H1 (cell line): ENCODE measurements around the gene MYH9. TPM values are rescaled to one million over a fixed set of nuclear protein-coding genes. Genes with fewer than 3 reads are reported as not detected.
A peak's percentile ranks its signal among the peaks of the same experiment; 100 is the strongest.
"Not testable (repeated sequence)": the region's sequence is repeated elsewhere in the genome, so short reads cannot be mapped to it uniquely, and the experiment has no call there.

ENCODE experiments used
- CTCF ChIA-PET: fragments of 300-600 bp; sonication (Branson Sonifier 250); formaldehyde crosslinking; loops from one replicate; lab custom pipeline; 2021; ENCODE audit not compliant: partially characterized antibody; lab: Charles Lee
- POLR2A ChIA-PET: fragments of 300-600 bp; sonication (Branson Sonifier 250); formaldehyde crosslinking; loops from one replicate; lab custom pipeline; 2021; ENCODE audit warnings: inconsistent platforms; ENCODE audit not compliant: partially characterized antibody; lab: Charles Lee
- DNase-seq, 2 experiments: peaks; one replicate each; pipeline versions ENCODE4 v3.0.0 to v3.0.0-alpha.2; 2010 to 2022; ENCODE audit warnings: low spot score in 2 of 2, low read depth in 1 of 2, mixed read lengths in 1 of 2
- FAIRE-seq: peaks from 2 replicates; lab custom pipeline; 2011; peaks lifted over from hg19 to GRCh38; lab: Jason Lieb, UNC
- H2AFZ ChIP-seq: 2 replicates; pipeline ENCODE4 v1.8.1; 2012; ENCODE audit warnings: low read length, inconsistent platforms
- H2AK5ac ChIP-seq: 2 replicates; pipeline ENCODE4 v1.6.1; 2013; ENCODE audit warnings: low read depth, low read length
- H2BK120ac ChIP-seq: replicated peaks from 2 replicates; pipeline ENCODE3; 2013; ENCODE audit warnings: low read depth, low read length, inconsistent platforms
- H2BK12ac ChIP-seq: 2 replicates; pipeline ENCODE4 v1.6.1; 2013; ENCODE audit warnings: low read depth, low read length
- H2BK15ac ChIP-seq: 2 replicates; pipeline ENCODE4 v1.6.1; 2013; ENCODE audit warnings: low read length
- H2BK20ac ChIP-seq: 2 replicates; pipeline ENCODE4 v1.6.1; 2013; ENCODE audit warnings: low read length
- H2BK5ac ChIP-seq: 2 replicates; pipeline ENCODE4 v1.6.1; 2013; ENCODE audit warnings: low read depth, low read length
- H3K14ac ChIP-seq: 2 replicates; pipeline ENCODE4 v1.6.1; 2013; ENCODE audit warnings: inconsistent platforms; ENCODE audit not compliant: insufficient read length
- H3K18ac ChIP-seq: 2 replicates; pipeline ENCODE4 v1.6.1; 2013; ENCODE audit warnings: low read length; ENCODE audit errors: extremely low read depth
- H3K23ac ChIP-seq: 2 replicates; pipeline ENCODE4 v1.6.1; 2013; ENCODE audit warnings: inconsistent platforms; ENCODE audit not compliant: insufficient read length
- H3K23me2 ChIP-seq: 2 replicates; pipeline ENCODE4 v1.6.1; 2013; ENCODE audit warnings: low read depth, low read length
- H3K27ac ChIP-seq: 2 replicates; pipeline ENCODE4 v1.6.1; 2011; ENCODE audit warnings: low read depth, low read length, inconsistent platforms
- H3K27me3 ChIP-seq, 4 experiments: replicated peaks in 1 of 4; 1 replicate in 1 of 4; 2 replicates in 3 of 4; pipeline versions ENCODE4 v1.6.1 to v1.8.1; 2011 to 2013; ENCODE audit warnings: low read length in 3 of 4, mild to moderate bottlenecking in 3 of 4, inconsistent platforms in 2 of 4, mixed read lengths in 2 of 4, moderate library complexity in 1 of 4; ENCODE audit not compliant: control insufficient read depth in 3 of 4, insufficient read depth in 3 of 4; ENCODE audit errors: extremely low read depth in 1 of 4
- H3K36me3 ChIP-seq, 4 experiments: 2 replicates each; pipeline versions ENCODE4 v1.6.1 to v1.8.1; 2011 to 2013; ENCODE audit warnings: mild to moderate bottlenecking in 4 of 4, low read length in 3 of 4, moderate library complexity in 2 of 4, control low read depth in 1 of 4, inconsistent platforms in 1 of 4; ENCODE audit not compliant: insufficient read depth in 4 of 4, control insufficient read depth in 2 of 4
- H3K4ac ChIP-seq: replicated peaks from 2 replicates; pipeline ENCODE3; 2013; ENCODE audit warnings: low read length, low read depth, mixed read lengths, inconsistent platforms; ENCODE audit not compliant: insufficient read length
- H3K4me1 ChIP-seq, 4 experiments: replicated peaks in 1 of 4; 1 replicate in 1 of 4; 2 replicates in 3 of 4; pipeline versions ENCODE4 v1.6.1 to v1.8.1; 2011 to 2013; ENCODE audit warnings: low read length in 3 of 4, inconsistent platforms in 2 of 4, mixed read lengths in 1 of 4; ENCODE audit not compliant: insufficient read depth in 4 of 4, control insufficient read depth in 3 of 4
- H3K4me2 ChIP-seq, 2 experiments: 2 replicates each; pipeline versions ENCODE4 v1.6.1 to v1.8.1; 2011 to 2013; ENCODE audit warnings: low read depth in 2 of 2, low read length in 2 of 2, control low read depth in 1 of 2, inconsistent platforms in 1 of 2, mild to moderate bottlenecking in 1 of 2; ENCODE audit not compliant: insufficient read depth in 1 of 2
- H3K4me3 ChIP-seq, 4 experiments: fragments of 200-600, 300-600 bp in 1 of 4; sonication (generic), shearing (Covaris generic), sonication (Bioruptor Twin) in 1 of 4; 2 replicates each; pipeline versions ENCODE4 v1.5.1 to v1.8.1; 2011 to 2016; ENCODE audit warnings: low read length in 4 of 4, low read depth in 3 of 4, control low read depth in 2 of 4, inconsistent platforms in 2 of 4, mild to moderate bottlenecking in 2 of 4, mixed read lengths in 1 of 4, moderate library complexity in 1 of 4; ENCODE audit not compliant: insufficient read depth in 2 of 4; ENCODE audit errors: extremely low read depth in 1 of 4
- H3K56ac ChIP-seq: replicated peaks from 2 replicates; pipeline ENCODE3; 2013; ENCODE audit warnings: low read depth, mild to moderate bottlenecking, mixed read lengths, low read length, inconsistent platforms; ENCODE audit not compliant: insufficient read length
- H3K79me1 ChIP-seq: 2 replicates; pipeline ENCODE4 v1.6.1; 2013; ENCODE audit warnings: low read depth, low read length, control low read depth
- H3K79me2 ChIP-seq, 2 experiments: 2 replicates each; pipeline versions ENCODE4 v1.6.1 to v1.8.1; 2012 to 2013; ENCODE audit warnings: low read length in 2 of 2, mild to moderate bottlenecking in 2 of 2, inconsistent platforms in 1 of 2; ENCODE audit not compliant: insufficient read depth in 2 of 2, control insufficient read depth in 1 of 2
- H3K9ac ChIP-seq, 4 experiments: replicated peaks in 1 of 4; 1 replicate in 1 of 4; 2 replicates in 3 of 4; pipeline versions ENCODE4 v1.6.1 to v1.8.1; 2011 to 2013; ENCODE audit warnings: low read depth in 3 of 4, low read length in 3 of 4, control low read depth in 2 of 4, mild to moderate bottlenecking in 2 of 4, moderate library complexity in 2 of 4, inconsistent platforms in 1 of 4; ENCODE audit errors: extremely low read depth in 1 of 4
- H3K9me3 ChIP-seq, 2 experiments: 2 replicates each; pipeline versions ENCODE4 v1.6.1 to v1.8.1; 2012 to 2013; ENCODE audit warnings: mild to moderate bottlenecking in 2 of 2, moderate library complexity in 2 of 2, control low read depth in 1 of 2, inconsistent platforms in 1 of 2, low read depth in 1 of 2, low read length in 1 of 2, mixed read lengths in 1 of 2; ENCODE audit not compliant: insufficient read depth in 2 of 2
- H4K20me1 ChIP-seq, 2 experiments: replicated peaks in 1 of 2; 2 replicates each; pipeline versions ENCODE3 to v1.8.1; 2011 to 2013; ENCODE audit warnings: inconsistent platforms in 2 of 2, low read length in 2 of 2, mild to moderate bottlenecking in 1 of 2; ENCODE audit not compliant: insufficient read depth in 2 of 2, control insufficient read depth in 1 of 2
- H4K5ac ChIP-seq: 2 replicates; pipeline ENCODE4 v1.6.1; 2013; ENCODE audit warnings: low read length, low read depth, mixed read lengths, inconsistent platforms; ENCODE audit not compliant: insufficient read length
- H4K8ac ChIP-seq: 2 replicates; pipeline ENCODE4 v1.8.0; 2013; ENCODE audit warnings: mild to moderate bottlenecking, moderate library complexity, low read length, inconsistent platforms; ENCODE audit not compliant: insufficient read depth; ENCODE audit errors: extremely low read depth
- H4K91ac ChIP-seq: replicated peaks from 2 replicates; pipeline ENCODE3; 2013; ENCODE audit warnings: low read length, mixed read lengths, inconsistent platforms; ENCODE audit not compliant: insufficient read length
- WGBS, 2 experiments: shearing (Covaris generic) in 1 of 2; methylation state at CpG; one replicate each; pipeline versions ENCODE4 v1.1.6 to v1.1.7; 2013 to 2015; ENCODE audit warnings: low lambda C conversion rate in 2 of 2, mixed read lengths in 2 of 2, inconsistent platforms in 1 of 2, low coverage in 1 of 2, missing lambda C conversion rate in 1 of 2; ENCODE audit not compliant: insufficient replicate concordance in 2 of 2, insufficient coverage in 1 of 2, insufficient read length in 1 of 2; ENCODE audit errors: extremely low coverage in 1 of 2, missing lambda C conversion rate in 1 of 2; 5-methylcytosine and 5-hydroxymethylcytosine counted together
- polyA plus RNA-seq, 7 experiments: library from polyadenylated mRNA; depleted of rRNA in 3 of 7; stranded (reverse) in 5 of 7; unstranded in 2 of 7; fragments of >200 nt in 5 of 7; fragments of 200-250 nt in 2 of 7; gene quantifications; 1 replicate in 5 of 7; 2 replicates in 1 of 7; 4 replicates in 1 of 7; pipeline versions ENCODE4 v1.2.1 to v1.2.3, GENCODE V29; 2011 to 2013; ENCODE audit warnings: missing spikeins in 2 of 7, mixed read lengths in 2 of 7
- total RNA-seq: library from RNA; stranded (reverse); fragmentation: NEBNext Ultra II Directional; extraction: Animal tissue kit (Norgen Biotek cat#: 25700); gene quantifications from 2 replicates; pipeline ENCODE4 v1.2.1, GENCODE V29; 2021

Gene MYH9
- total and polyA plus RNA-seq, 2 of the 8 experiments (the other 6 are each of a cell fraction or from before 2014, with no cell fraction given): 24.9 to 322 TPM

GRCh38 chr22:36409554-36409910, 21.8 kb upstream of the MYH9 start:
- not testable (repeated sequence) for H2BK12ac ChIP-seq, H3K23me2 ChIP-seq, H3K14ac ChIP-seq, FAIRE-seq, H3K79me1 ChIP-seq, H2BK20ac ChIP-seq, H3K79me2 ChIP-seq, H3K27me3 ChIP-seq, H2BK5ac ChIP-seq, H2AK5ac ChIP-seq, H3K23ac ChIP-seq, H2AFZ ChIP-seq, H2BK120ac ChIP-seq, H4K91ac ChIP-seq, H3K4ac ChIP-seq, H3K9me3 ChIP-seq, H4K5ac ChIP-seq, H3K36me3 ChIP-seq, H4K8ac ChIP-seq, H4K20me1 ChIP-seq, DNase-seq, H2BK15ac ChIP-seq, H3K4me1 ChIP-seq
- ChIA-PET CTCF (interaction anchor here (0.6 to 1.5 kb wide), 6 partner anchors 16 to 97 kb away, joined by 3 to 6 read pairs (median 4); no protein-coding TSS in a partner anchor), POLR2A (interaction anchor here (0.8 to 4.4 kb wide), 22 partner anchors 11 to 131 kb away, joined by 3 to 33 read pairs (median 5); partner anchors contain the start of gene TXN2)
- Histone ChIP-seq H3K9ac (peak overlapping the region in 3 of 4 experiments; percentile 36 to 78 (median 43); a peak in 4 of 7 replicates), H3K18ac (peak overlapping the region; percentile 97), H3K27ac (peak overlapping the region; percentile 73; the same call in 1 of the 2 replicates), H3K4me2 (peak overlapping the region; percentile 80 to 82), H3K56ac (peak overlapping the region; percentile 91), H3K4me3 (peak overlapping the region; percentile 24 to 63 (median 42); a peak in 7 of 8 replicates)
- 44% methylated on average over 15 of the region's 15 CpGs; no CpG with 5 or more reads in 1 of the 2 experiments for WGBS, 2 experiments
